Stimulated activated CD4-positive, alpha-beta T cell treated with anti-CD3 and anti-CD28 coated beads, Interleukin-12 subunit alpha, Interleukin-12 subunit beta, amount 100 ng/mL, for 4 hours (primary cell): Measurements from ENCODE around the gene COBLL1.

Source experiments
- DNase-seq: peaks from one replicate; pipeline ENCODE4 v3.0.0-alpha.2; 2020

COBLL1 gene

GRCh38 chr2:164818149-164819136 lies 23.2 kb downstream of the COBLL1 start:
- no peak for DNase-seq

GRCh38 chr2:164816900-164817299 lies 24.7 kb downstream of the COBLL1 start:
- no peak for DNase-seq

GRCh38 chr2:164816046-164816445 lies 25.6 kb downstream of the COBLL1 start:
- DNase-seq: no peak

GRCh38 chr2:164815071-164815793 lies 26.4 kb downstream of the COBLL1 start:
- DNase-seq: no peak

GRCh38 chr2:164813535-164813934 lies 28.1 kb downstream of the COBLL1 start:
- DNase-seq: no peak

GRCh38 chr2:164812378-164812777 lies 29.2 kb downstream of the COBLL1 start:
- no peak for DNase-seq

- DNase-seq: no peak
Observed at GRCh38 chr2:164811819-164812218, 29.8 kb downstream of the COBLL1 start.

GRCh38 chr2:164810843-164811242 lies 30.8 kb downstream of the COBLL1 start:
- no peak for DNase-seq

- DNase-seq: no peak
Observed at GRCh38 chr2:164808776-164809175, 32.8 kb downstream of the COBLL1 start.

GRCh38 chr2:164803776-164804466 lies 37.7 kb downstream of the COBLL1 start:
- no peak for DNase-seq

- DNase-seq: no peak
Observed at GRCh38 chr2:164802095-164802707, 39.4 kb downstream of the COBLL1 start.

- no peak for DNase-seq
Observed at GRCh38 chr2:164800572-164800971, 41.1 kb downstream of the COBLL1 start.

- DNase-seq: no peak
Observed at GRCh38 chr2:164797627-164798026, 44.0 kb downstream of the COBLL1 start.

- no peak for DNase-seq
Observed at GRCh38 chr2:164796999-164797398, 44.6 kb downstream of the COBLL1 start.

GRCh38 chr2:164794432-164795231 lies 47.0 kb downstream of the COBLL1 start:
- DNase-seq: no peak

GRCh38 chr2:164794016-164794415 lies 47.6 kb downstream of the COBLL1 start:
- no peak for DNase-seq

- no peak for DNase-seq
Observed at GRCh38 chr2:164793529-164793928, 48.1 kb downstream of the COBLL1 start.

- DNase-seq: no peak
Observed at GRCh38 chr2:164792316-164793170, 49.1 kb downstream of the COBLL1 start.

GRCh38 chr2:164789968-164790367 lies 51.7 kb downstream of the COBLL1 start:
- DNase-seq: no peak

GRCh38 chr2:164786787-164787186 lies 54.8 kb downstream of the COBLL1 start:
- no peak for DNase-seq

GRCh38 chr2:164785457-164785856 lies 56.2 kb downstream of the COBLL1 start:
- no peak for DNase-seq
